ENCODE data around the gene IL2RA. TPM values are rescaled to one million over a fixed set of nuclear protein-coding genes. Genes with fewer than 3 reads are reported as not detected.

IL2RA gene
- total and polyA plus RNA-seq, 2 experiments from 2014 or later, result not detected

DNA sequence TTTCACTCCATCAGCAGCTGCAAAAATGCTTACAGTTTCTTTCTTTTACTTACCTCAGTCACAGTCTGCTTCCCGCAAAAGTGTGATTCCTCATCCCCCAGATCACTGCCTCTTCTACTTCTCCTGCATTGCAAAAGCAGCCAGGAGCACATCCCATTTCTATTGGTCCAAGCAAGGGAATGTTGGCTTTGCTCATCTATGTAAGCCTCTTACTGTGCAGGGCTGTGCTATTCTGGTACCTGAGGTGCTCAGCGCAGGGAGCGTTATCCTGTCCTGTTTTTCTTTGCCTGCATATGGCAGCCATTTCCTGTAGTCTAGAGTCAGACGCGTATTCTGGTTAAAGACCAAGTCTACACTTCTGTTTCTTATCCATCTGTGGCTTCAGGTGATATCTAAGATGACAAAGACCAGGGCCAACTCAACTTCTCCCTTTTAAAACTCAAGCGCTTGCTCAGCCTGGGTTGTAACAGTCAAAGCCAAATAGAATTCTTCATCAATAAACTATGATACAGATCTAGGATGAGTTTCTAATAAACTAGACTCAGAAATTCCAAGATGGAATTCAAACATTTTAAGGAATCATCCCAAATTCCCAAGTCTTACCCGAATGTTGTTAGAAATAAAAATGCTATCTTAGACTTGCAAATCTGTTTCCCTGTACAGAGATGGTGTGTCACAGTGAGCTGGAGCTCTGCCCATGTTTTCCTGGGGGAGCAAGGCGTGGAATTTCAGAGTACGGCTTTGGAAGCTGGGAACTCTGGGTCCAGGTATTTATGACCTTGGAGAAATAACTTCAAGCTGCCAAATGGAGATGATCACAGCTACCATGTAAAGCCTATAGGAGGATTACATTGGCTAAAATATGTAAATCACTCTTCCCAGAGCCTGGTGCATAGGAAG, 20.6 kb upstream of the IL2RA start:
- Histone ChIP-seq H4K20me1 (replicated peaks; ENCODE audit: insufficient read depth) (no peaks in the 10 kb centered on the region), H3K4me1 (ENCODE audit: insufficient read depth) (peaks cover 6% of the 10 kb centered on the region), H2AFZ (no peak overlapping the region; the same call in 1 of the 2 replicates), H3K36me3 (ENCODE audit: insufficient read depth) (no peaks in the 10 kb centered on the region), H3K27me3 (ENCODE audit: insufficient read depth) (no peaks in the 10 kb centered on the region), H3K4me2 (no peak overlapping the region), H3F3A (replicated peaks; ENCODE audit: low read depth) (no peaks in the 10 kb centered on the region), H3K27ac (ENCODE audit: low read depth) (no peak overlapping the region), H3K9me2 (ENCODE audit: insufficient read depth) (no peaks in the 10 kb centered on the region), H3K79me2 (replicated peaks; ENCODE audit: insufficient read depth) (no peaks in the 10 kb centered on the region), H3K4me3 (no peak overlapping the region)
- ATAC-seq (no peak), DNase-seq (ENCODE audit: low spot score) (no peak)
- Mint-ChIP-seq H3K4me3 (no peak overlapping the region), H3K27ac (no peak overlapping the region), H3K27me3 (ENCODE audit: insufficient read depth, low read depth, poor library complexity) (no peaks in the 10 kb centered on the region), H3K36me3 (ENCODE audit: low read depth) (no peaks in the 10 kb centered on the region), H3K4me1 (peaks cover 16% of the 10 kb centered on the region), H3K9me3 (no peaks in the 10 kb centered on the region; the same call in 1 of the 3 replicates)
- TF ChIP-seq EZH2phosphoT487 (IDR thresholded peaks at IDR 0.05; ENCODE audit: unreplicated experiment) (no peak), JUNB (IDR thresholded peaks at IDR 0.05; ENCODE audit: unreplicated experiment) (no peak), ZNF114 (CRISPR knock-in tag; IDR thresholded peaks at IDR 0.05) (no peak)
- TF ChIP-seq, protein P1, sequence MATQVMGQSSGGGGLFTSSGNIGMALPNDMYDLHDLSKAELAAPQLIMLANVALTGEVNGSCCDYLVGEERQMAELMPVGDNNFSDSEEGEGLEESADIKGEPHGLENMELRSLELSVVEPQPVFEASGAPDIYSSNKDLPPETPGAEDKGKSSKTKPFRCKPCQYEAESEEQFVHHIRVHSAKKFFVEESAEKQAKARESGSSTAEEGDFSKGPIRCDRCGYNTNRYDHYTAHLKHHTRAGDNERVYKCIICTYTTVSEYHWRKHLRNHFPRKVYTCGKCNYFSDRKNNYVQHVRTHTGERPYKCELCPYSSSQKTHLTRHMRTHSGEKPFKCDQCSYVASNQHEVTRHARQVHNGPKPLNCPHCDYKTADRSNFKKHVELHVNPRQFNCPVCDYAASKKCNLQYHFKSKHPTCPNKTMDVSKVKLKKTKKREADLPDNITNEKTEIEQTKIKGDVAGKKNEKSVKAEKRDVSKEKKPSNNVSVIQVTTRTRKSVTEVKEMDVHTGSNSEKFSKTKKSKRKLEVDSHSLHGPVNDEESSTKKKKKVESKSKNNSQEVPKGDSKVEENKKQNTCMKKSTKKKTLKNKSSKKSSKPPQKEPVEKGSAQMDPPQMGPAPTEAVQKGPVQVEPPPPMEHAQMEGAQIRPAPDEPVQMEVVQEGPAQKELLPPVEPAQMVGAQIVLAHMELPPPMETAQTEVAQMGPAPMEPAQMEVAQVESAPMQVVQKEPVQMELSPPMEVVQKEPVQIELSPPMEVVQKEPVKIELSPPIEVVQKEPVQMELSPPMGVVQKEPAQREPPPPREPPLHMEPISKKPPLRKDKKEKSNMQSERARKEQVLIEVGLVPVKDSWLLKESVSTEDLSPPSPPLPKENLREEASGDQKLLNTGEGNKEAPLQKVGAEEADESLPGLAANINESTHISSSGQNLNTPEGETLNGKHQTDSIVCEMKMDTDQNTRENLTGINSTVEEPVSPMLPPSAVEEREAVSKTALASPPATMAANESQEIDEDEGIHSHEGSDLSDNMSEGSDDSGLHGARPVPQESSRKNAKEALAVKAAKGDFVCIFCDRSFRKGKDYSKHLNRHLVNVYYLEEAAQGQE (IDR thresholded peaks at IDR 0.05; ENCODE audit: unreplicated experiment), result no peak

DNA sequence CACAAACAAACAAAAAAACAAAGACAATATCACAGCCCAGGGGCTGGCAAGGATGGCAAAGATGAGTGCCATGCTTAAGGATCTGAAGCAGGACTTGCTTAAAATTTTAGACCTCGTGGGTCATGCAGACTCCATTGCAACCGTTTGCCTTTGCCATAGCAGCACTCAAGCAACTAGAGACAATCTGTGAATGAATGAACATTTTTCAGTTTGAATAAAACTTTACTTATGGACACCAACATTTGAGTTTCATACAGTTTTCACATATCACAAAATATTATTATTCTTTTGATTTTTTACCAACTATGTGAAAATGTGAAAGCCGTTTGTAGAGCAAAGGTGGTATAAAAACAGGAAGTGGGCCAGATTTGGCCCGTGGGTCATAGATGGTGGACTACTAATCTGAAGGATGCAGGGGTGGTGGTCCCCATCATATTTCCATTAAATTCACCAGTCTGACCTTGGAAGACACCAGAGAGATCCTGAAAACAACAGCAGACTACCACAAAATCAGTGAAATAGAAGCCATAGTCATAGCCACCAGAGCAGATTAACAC, 18.3 kb upstream of the IL2RA start:
- H3K4me3 ChIP-seq, result no peak overlapping the region
- no peaks in the 10 kb centered on the region for H3K9me2 ChIP-seq (ENCODE audit: insufficient read depth)
- H3K9me3 Mint-ChIP-seq, result no peaks in the 10 kb centered on the region; the same call in 2 of the 3 replicates
- no peaks in the 10 kb centered on the region for H3F3A ChIP-seq (replicated peaks; ENCODE audit: low read depth)
- no peaks in the 10 kb centered on the region for H4K20me1 ChIP-seq (replicated peaks; ENCODE audit: insufficient read depth)
- H2AFZ ChIP-seq, result no peak overlapping the region
- H3K4me1 Mint-ChIP-seq, result peaks cover 10% of the 10 kb centered on the region; the same call in 2 of the 3 replicates
- peaks cover 6% of the 10 kb centered on the region for H3K4me1 ChIP-seq (ENCODE audit: insufficient read depth)
- no peaks in the 10 kb centered on the region for H3K79me2 ChIP-seq (replicated peaks; ENCODE audit: insufficient read depth)
- H3K36me3 Mint-ChIP-seq (ENCODE audit: low read depth), result no peaks in the 10 kb centered on the region; the same call in 2 of the 3 replicates
- ATAC-seq, result no peak
- H3K36me3 ChIP-seq (ENCODE audit: insufficient read depth), result no peaks in the 10 kb centered on the region
- no peak overlapping the region for H3K4me3 Mint-ChIP-seq
- DNase-seq (ENCODE audit: low spot score), result no peak
- no peak overlapping the region for H3K4me2 ChIP-seq
- H3K27me3 ChIP-seq (ENCODE audit: insufficient read depth), result no peaks in the 10 kb centered on the region
- no peak overlapping the region for H3K27ac ChIP-seq (ENCODE audit: low read depth)
- no peak overlapping the region for H3K27ac Mint-ChIP-seq
- no peaks in the 10 kb centered on the region for H3K27me3 Mint-ChIP-seq (ENCODE audit: insufficient read depth, low read depth, poor library complexity)
- no peak for TF ChIP-seq EZH2phosphoT487 (IDR thresholded peaks at IDR 0.05; ENCODE audit: unreplicated experiment)
- TF ChIP-seq, protein P1 (IDR thresholded peaks at IDR 0.05; ENCODE audit: unreplicated experiment), result no peak
- TF ChIP-seq, protein P2, sequence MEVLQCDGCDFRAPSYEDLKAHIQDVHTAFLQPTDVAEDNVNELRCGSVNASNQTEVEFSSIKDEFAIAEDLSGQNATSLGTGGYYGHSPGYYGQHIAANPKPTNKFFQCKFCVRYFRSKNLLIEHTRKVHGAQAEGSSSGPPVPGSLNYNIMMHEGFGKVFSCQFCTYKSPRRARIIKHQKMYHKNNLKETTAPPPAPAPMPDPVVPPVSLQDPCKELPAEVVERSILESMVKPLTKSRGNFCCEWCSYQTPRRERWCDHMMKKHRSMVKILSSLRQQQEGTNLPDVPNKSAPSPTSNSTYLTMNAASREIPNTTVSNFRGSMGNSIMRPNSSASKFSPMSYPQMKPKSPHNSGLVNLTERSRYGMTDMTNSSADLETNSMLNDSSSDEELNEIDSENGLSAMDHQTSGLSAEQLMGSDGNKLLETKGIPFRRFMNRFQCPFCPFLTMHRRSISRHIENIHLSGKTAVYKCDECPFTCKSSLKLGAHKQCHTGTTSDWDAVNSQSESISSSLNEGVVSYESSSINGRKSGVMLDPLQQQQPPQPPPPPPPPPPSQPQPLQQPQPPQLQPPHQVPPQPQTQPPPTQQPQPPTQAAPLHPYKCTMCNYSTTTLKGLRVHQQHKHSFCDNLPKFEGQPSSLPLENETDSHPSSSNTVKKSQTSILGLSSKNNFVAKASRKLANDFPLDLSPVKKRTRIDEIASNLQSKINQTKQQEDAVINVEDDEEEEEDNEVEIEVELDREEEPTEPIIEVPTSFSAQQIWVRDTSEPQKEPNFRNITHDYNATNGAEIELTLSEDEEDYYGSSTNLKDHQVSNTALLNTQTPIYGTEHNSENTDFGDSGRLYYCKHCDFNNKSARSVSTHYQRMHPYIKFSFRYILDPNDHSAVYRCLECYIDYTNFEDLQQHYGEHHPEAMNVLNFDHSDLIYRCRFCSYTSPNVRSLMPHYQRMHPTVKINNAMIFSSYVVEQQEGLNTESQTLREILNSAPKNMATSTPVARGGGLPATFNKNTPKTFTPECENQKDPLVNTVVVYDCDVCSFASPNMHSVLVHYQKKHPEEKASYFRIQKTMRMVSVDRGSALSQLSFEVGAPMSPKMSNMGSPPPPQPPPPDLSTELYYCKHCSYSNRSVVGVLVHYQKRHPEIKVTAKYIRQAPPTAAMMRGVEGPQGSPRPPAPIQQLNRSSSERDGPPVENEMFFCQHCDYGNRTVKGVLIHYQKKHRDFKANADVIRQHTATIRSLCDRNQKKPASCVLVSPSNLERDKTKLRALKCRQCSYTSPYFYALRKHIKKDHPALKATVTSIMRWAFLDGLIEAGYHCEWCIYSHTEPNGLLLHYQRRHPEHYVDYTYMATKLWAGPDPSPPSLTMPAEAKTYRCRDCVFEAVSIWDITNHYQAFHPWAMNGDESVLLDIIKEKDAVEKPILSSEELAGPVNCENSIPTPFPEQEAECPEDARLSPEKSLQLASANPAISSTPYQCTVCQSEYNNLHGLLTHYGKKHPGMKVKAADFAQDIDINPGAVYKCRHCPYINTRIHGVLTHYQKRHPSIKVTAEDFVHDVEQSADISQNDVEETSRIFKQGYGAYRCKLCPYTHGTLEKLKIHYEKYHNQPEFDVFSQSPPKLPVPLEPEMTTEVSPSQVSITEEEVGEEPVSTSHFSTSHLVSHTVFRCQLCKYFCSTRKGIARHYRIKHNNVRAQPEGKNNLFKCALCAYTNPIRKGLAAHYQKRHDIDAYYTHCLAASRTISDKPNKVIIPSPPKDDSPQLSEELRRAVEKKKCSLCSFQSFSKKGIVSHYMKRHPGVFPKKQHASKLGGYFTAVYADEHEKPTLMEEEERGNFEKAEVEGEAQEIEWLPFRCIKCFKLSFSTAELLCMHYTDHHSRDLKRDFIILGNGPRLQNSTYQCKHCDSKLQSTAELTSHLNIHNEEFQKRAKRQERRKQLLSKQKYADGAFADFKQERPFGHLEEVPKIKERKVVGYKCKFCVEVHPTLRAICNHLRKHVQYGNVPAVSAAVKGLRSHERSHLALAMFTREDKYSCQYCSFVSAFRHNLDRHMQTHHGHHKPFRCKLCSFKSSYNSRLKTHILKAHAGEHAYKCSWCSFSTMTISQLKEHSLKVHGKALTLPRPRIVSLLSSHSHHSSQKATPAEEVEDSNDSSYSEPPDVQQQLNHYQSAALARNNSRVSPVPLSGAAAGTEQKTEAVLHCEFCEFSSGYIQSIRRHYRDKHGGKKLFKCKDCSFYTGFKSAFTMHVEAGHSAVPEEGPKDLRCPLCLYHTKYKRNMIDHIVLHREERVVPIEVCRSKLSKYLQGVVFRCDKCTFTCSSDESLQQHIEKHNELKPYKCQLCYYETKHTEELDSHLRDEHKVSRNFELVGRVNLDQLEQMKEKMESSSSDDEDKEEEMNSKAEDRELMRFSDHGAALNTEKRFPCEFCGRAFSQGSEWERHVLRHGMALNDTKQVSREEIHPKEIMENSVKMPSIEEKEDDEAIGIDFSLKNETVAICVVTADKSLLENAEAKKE (CRISPR knock-in tag; IDR thresholded peaks at IDR 0.05), result no peak

Data from GM23338 (cell line).